HepG2 (cell line): Measurements from ENCODE around the gene THAP10.

Source experiments
- ASH2L ChIP-seq: fragments of 300-600, 200-600 bp; sonication (generic); IDR thresholded peaks from 2 replicates; pipeline ENCODE4 v1.7.0; 2017; ENCODE audit warnings: low read depth, mild to moderate bottlenecking, moderate library complexity, mixed read lengths, low read length; ENCODE audit not compliant: insufficient read length
- ZSCAN9 ChIP-seq: IDR thresholded peaks from 2 replicates; pipeline ENCODE4 v1.6.1; 2016; ENCODE audit warnings: borderline replicate concordance

DNA sequence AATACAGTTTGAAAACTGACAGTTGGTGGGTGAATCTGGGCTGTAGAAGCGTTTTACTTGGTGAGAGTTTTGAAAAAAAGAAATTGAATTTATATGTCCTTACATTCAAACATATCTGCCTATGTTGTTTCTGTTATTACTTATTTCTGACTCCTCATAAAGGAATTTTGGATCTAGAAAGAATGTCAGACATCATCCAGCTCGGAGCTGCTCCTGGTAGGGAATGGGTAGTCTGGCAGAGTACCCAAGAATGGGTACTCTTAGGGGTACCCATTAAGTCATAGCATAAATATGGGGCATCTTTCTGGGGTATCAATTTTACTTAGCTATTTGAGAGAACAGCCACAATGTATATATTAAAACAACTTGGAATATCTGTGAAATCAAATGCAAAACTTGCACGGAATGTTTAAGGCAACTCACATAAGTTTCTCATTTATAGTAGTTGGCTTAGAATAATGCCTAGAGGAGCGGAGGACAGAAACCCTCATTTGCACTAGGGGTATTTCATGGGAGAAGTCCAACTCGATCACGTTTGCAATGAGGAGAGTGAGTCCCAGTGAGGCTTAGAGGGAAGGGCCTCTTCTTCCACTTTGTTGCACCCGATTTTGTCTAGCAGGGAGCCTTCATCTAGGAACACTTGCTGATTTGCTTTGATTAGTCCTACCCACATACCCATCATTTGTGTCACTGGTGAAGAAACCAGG lies 35.9 kb downstream of the THAP10 start:
- TF ChIP-seq ASH2L (no peak), ZSCAN9 (CRISPR knock-in tag) (no peak)
